Measurements from ENCODE around the gene PLPPR4.

PLPPR4 gene

GRCh38 chr1:99305626-99306025 lies 41.3 kb downstream of the PLPPR4 start:
- no peak for TF ChIP-seq CTCF (IDR thresholded peaks at IDR 0.05; ENCODE audit: low read depth, low read length)
- H3K4me3 ChIP-seq (replicated peaks in 1 of 2; ENCODE audit: low read depth in 2 of 2, low read length in 2 of 2) = no peak overlapping the region
- DNase-seq (ENCODE audit: low read depth in 2 of 2) = peak in 1 of 2 donors; percentile 11

- no peak for DNase-seq (ENCODE audit: low read depth in 2 of 2)
- no peak overlapping the region for H3K4me3 ChIP-seq (replicated peaks in 1 of 2; ENCODE audit: low read depth in 2 of 2, low read length in 2 of 2)
- TF ChIP-seq CTCF (IDR thresholded peaks at IDR 0.05; ENCODE audit: low read depth, low read length) = no peak
These were observed 41.8 kb downstream of the PLPPR4 start for GRCh38 chr1:99306056-99306455.

GRCh38 chr1:99306644-99307043 lies 42.4 kb downstream of the PLPPR4 start:
- H3K4me3 ChIP-seq (replicated peaks in 1 of 2; ENCODE audit: low read depth in 2 of 2, low read length in 2 of 2) = no peak overlapping the region
- no peak for TF ChIP-seq CTCF (IDR thresholded peaks at IDR 0.05; ENCODE audit: low read depth, low read length)
- DNase-seq (ENCODE audit: low read depth in 2 of 2) = no peak

- TF ChIP-seq CTCF (IDR thresholded peaks at IDR 0.05; ENCODE audit: low read depth, low read length) = no peak
- DNase-seq (ENCODE audit: low read depth in 2 of 2) = no peak
- H3K4me3 ChIP-seq (replicated peaks in 1 of 2; ENCODE audit: low read depth in 2 of 2, low read length in 2 of 2) = no peak overlapping the region
These were observed 51.0 kb downstream of the PLPPR4 start for GRCh38 chr1:99315305-99315704.

GRCh38 chr1:99326215-99326949 lies 62.1 kb downstream of the PLPPR4 start:
- peak; percentile 48 for TF ChIP-seq CTCF (IDR thresholded peaks at IDR 0.05; ENCODE audit: low read depth, low read length)
- no peak overlapping the region for H3K4me3 ChIP-seq (replicated peaks in 1 of 2; ENCODE audit: low read depth in 2 of 2, low read length in 2 of 2)
- peak; percentile 2 to 3 for DNase-seq (ENCODE audit: low read depth in 2 of 2)

GRCh38 chr1:99327357-99327756 lies 63.1 kb downstream of the PLPPR4 start:
- no peak for DNase-seq (ENCODE audit: low read depth in 2 of 2)
- no peak overlapping the region for H3K4me3 ChIP-seq (replicated peaks in 1 of 2; ENCODE audit: low read depth in 2 of 2, low read length in 2 of 2)
- TF ChIP-seq CTCF (IDR thresholded peaks at IDR 0.05; ENCODE audit: low read depth, low read length) = no peak

GRCh38 chr1:99328171-99328570 lies 63.9 kb downstream of the PLPPR4 start:
- TF ChIP-seq CTCF (IDR thresholded peaks at IDR 0.05; ENCODE audit: low read depth, low read length) = no peak
- DNase-seq (ENCODE audit: low read depth in 2 of 2) = no peak
- H3K4me3 ChIP-seq (replicated peaks in 1 of 2; ENCODE audit: low read depth in 2 of 2, low read length in 2 of 2) = no peak overlapping the region
